Transverse colon (tissue), 4 donors: ENCODE data around the gene PLCXD3.

Source experiments
- EP300 ChIP-seq: sonication (generic); formaldehyde crosslinking; IDR thresholded peaks from one replicate; pipeline ENCODE4 v1.6.1; 2017; ENCODE audit warnings: antibody characterized with exemption, low read depth
- POLR2A ChIP-seq: fragments of 450-650 bp; IDR thresholded peaks from one replicate; pipeline ENCODE4 v1.6.1; 2016; ENCODE audit warnings: antibody characterized with exemption, mild to moderate bottlenecking, moderate library complexity
- POLR2AphosphoS5 ChIP-seq, 3 donors: sonication (generic); formaldehyde crosslinking; IDR thresholded peaks; one replicate each; pipeline ENCODE4 v1.6.1; 2016; ENCODE audit warnings: antibody characterized with exemption in 3 of 3
- TF ChIP-seq, protein P1 (sequence below), 5 experiments: fragments of 200-600 bp in 3 of 5; fragments of 450-650 bp in 2 of 5; sonication (generic) in 3 of 5; IDR thresholded peaks; 1 replicate in 2 of 5; 2 replicates in 3 of 5; pipeline ENCODE4 v1.5.1; 2016 to 2017; ENCODE audit warnings: antibody characterized with exemption in 5 of 5, inconsistent platforms in 3 of 5, mild to moderate bottlenecking in 2 of 5, moderate library complexity in 1 of 5

DNA sequence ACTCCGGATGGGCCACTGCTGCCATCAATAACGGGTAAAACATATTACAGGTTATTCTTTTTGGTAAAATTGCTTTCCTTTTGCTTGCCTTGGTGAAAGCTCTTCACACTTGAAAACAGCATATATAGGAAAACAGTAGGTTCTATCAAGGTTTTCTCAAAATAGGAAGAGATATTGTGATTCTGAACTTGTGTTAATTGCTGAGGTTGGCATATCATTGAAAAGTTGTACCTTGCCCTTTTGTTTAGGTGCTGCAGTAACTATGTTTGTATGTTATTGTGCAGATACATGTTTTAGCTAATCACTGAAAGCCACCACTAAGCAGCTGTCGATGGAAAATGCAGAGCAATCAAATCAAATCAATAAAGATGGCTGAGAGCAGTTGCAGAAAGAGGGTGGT, 219.1 kb downstream of the PLCXD3 start:
- TF ChIP-seq, protein P1, sequence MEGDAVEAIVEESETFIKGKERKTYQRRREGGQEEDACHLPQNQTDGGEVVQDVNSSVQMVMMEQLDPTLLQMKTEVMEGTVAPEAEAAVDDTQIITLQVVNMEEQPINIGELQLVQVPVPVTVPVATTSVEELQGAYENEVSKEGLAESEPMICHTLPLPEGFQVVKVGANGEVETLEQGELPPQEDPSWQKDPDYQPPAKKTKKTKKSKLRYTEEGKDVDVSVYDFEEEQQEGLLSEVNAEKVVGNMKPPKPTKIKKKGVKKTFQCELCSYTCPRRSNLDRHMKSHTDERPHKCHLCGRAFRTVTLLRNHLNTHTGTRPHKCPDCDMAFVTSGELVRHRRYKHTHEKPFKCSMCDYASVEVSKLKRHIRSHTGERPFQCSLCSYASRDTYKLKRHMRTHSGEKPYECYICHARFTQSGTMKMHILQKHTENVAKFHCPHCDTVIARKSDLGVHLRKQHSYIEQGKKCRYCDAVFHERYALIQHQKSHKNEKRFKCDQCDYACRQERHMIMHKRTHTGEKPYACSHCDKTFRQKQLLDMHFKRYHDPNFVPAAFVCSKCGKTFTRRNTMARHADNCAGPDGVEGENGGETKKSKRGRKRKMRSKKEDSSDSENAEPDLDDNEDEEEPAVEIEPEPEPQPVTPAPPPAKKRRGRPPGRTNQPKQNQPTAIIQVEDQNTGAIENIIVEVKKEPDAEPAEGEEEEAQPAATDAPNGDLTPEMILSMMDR (IDR thresholded peaks at IDR 0.05): no peak
- no peak for TF ChIP-seq POLR2A
- TF ChIP-seq POLR2AphosphoS5 (IDR thresholded peaks at IDR 0.05): no peak
- TF ChIP-seq EP300: no peak
